T-cell (primary cell): ENCODE data around the gene ARHGEF28. TPM values are rescaled to one million over a fixed set of nuclear protein-coding genes. Genes with fewer than 3 reads are reported as not detected.

Experiments used
- ATAC-seq, 4 experiments: fragments of 200-7000 bp in 3 of 4; fragments of 150-1000 bp in 1 of 4; cut with Tn5 transposase; replicated peaks in 1 of 4; 1 replicate in 3 of 4; 2 replicates in 1 of 4; pipeline ENCODE4 v1.10.0; 2021; ENCODE audit warnings: moderate library complexity in 3 of 4, mild to moderate bottlenecking in 2 of 4, moderate number of reproducible peaks in 1 of 4
- CTCF ChIA-PET, 2 donors: fragments of 300-600 bp; sonication (Branson Sonifier 250); formaldehyde crosslinking; loops; one replicate each; lab custom pipeline; 2022; ENCODE audit warnings: antibody characterized with exemption in 2 of 2; lab: Charles Lee
- POLR2A ChIA-PET, 2 donors: fragments of 300-600 bp; sonication (Branson Sonifier 250); formaldehyde crosslinking; loops; one replicate each; lab custom pipeline; 2022; ENCODE audit warnings: antibody characterized with exemption in 2 of 2; lab: Charles Lee
- DNase-seq, 35 experiments: peaks; one replicate each; pipeline versions ENCODE4 v3.0.0 to v3.0.0-alpha.2; 2013 to 2023
- H3K27ac ChIP-seq: one replicate; pipeline ENCODE4 v1.5.1; 2013; ENCODE audit warnings: low read length
- H3K27me3 ChIP-seq, 2 experiments: replicated peaks in 1 of 2; 1 replicate in 1 of 2; 2 replicates in 1 of 2; pipeline versions ENCODE4 v1.6.1 to v1.7.0; 2013; ENCODE audit warnings: low read length in 1 of 2, mixed read lengths in 1 of 2; ENCODE audit not compliant: control insufficient read depth in 2 of 2, insufficient read depth in 2 of 2; ENCODE audit errors: extremely low read depth in 1 of 2
- H3K36me3 ChIP-seq, 2 donors: 1 replicate in 1 of 2; 2 replicates in 1 of 2; pipeline versions ENCODE4 v1.6.1 to v1.7.0; 2013; ENCODE audit warnings: low read length in 1 of 2; ENCODE audit not compliant: control insufficient read depth in 2 of 2, insufficient read depth in 1 of 2; ENCODE audit errors: extremely low read depth in 1 of 2
- H3K4me1 ChIP-seq, 2 experiments: 1 replicate in 1 of 2; 2 replicates in 1 of 2; pipeline versions ENCODE4 v1.6.1 to v1.7.0; 2013; ENCODE audit warnings: low read length in 2 of 2, mixed read lengths in 1 of 2; ENCODE audit not compliant: insufficient read depth in 2 of 2, control insufficient read depth in 1 of 2; ENCODE audit errors: extremely low read depth in 1 of 2
- H3K4me3 ChIP-seq, 2 donors: 1 replicate in 1 of 2; 2 replicates in 1 of 2; pipeline versions ENCODE4 v1.5.1 to v1.7.0; 2013; ENCODE audit warnings: mild to moderate bottlenecking in 2 of 2, low read length in 1 of 2, moderate library complexity in 1 of 2; ENCODE audit not compliant: control insufficient read depth in 1 of 2; ENCODE audit errors: extremely low read depth in 1 of 2
- H3K9me3 ChIP-seq: 2 replicates; pipeline ENCODE4 v1.7.0; 2013
- H3K27ac Mint-ChIP-seq, 2 donors: one replicate each; pipeline ENCODE4 v1.8.0; 2020 to 2021; ENCODE audit warnings: mild to moderate bottlenecking in 2 of 2, mixed read lengths in 2 of 2
- H3K27me3 Mint-ChIP-seq, 2 donors: one replicate each; pipeline ENCODE4 v1.8.0; 2021 to 2022; ENCODE audit warnings: mixed read lengths in 2 of 2
- H3K36me3 Mint-ChIP-seq: one replicate; pipeline ENCODE4 v1.8.0; 2021; ENCODE audit warnings: mixed read lengths
- H3K4me1 Mint-ChIP-seq, 3 donors: one replicate each; pipeline ENCODE4 v1.8.0; 2020 to 2022; ENCODE audit warnings: mixed read lengths in 3 of 3, mild to moderate bottlenecking in 1 of 3
- H3K4me3 Mint-ChIP-seq, 3 donors: one replicate each; pipeline ENCODE4 v1.8.0; 2020 to 2022; ENCODE audit warnings: mild to moderate bottlenecking in 3 of 3, mixed read lengths in 3 of 3, moderate library complexity in 3 of 3
- H3K9me3 Mint-ChIP-seq, 3 donors: one replicate each; pipeline ENCODE4 v1.8.0; 2020 to 2022; ENCODE audit warnings: mixed read lengths in 3 of 3
- WGBS: methylation state at CpG from one replicate; pipeline ENCODE4 v1.1.5; 2013; ENCODE audit warnings: missing lambda C conversion rate; ENCODE audit not compliant: insufficient coverage; 5-methylcytosine and 5-hydroxymethylcytosine counted together
- total RNA-seq, 35 experiments: library from RNA in 6 of 35; stranded (reverse) in 6 of 35; fragments of 120-200 nt in 1 of 35; gene quantifications; one replicate each; pipeline versions ENCODE4 v1.2.1 to v1.2.4 and lab custom pipeline; 2013 to 2026

ARHGEF28 gene
- total RNA-seq, 5 donors from 2014 or later (not counting 1 experiment from before 2014, with no cell fraction given): 0.05 to 0.73 (median 0.36) TPM

GRCh38 chr5:73962801-73963425 is 336.9 kb downstream of the ARHGEF28 start:
- no peak overlapping the region for H3K27ac Mint-ChIP-seq
- CTCF ChIA-PET: no interaction called here
- Histone ChIP-seq H3K9me3 (no peaks in the 10 kb centered on the region), H3K27ac (no peak overlapping the region), H3K4me3 (no peak overlapping the region), H3K4me1 (no peaks in the 10 kb centered on the region), H3K27me3 (peaks cover 0 to 3% of the 10 kb centered on the region in 2 experiments), H3K36me3 (no peaks in the 10 kb centered on the region)
- no peak overlapping the region for H3K4me3 Mint-ChIP-seq
- POLR2A ChIA-PET: interaction anchor here in 1 of 2 donors (0.7 kb wide), 1 partner anchor 10 kb away, joined by 4 read pairs; no protein-coding TSS in a partner anchor
- no peak for ATAC-seq
- WGBS: 50% methylated on average over 3 of the region's 8 CpGs
- H3K9me3 Mint-ChIP-seq: no peaks in the 10 kb centered on the region
- H3K27me3 Mint-ChIP-seq: peaks cover 10 to 18% of the 10 kb centered on the region in 2 donors
- DNase-seq: no peak
- H3K4me1 Mint-ChIP-seq: no peaks in the 10 kb centered on the region
- H3K36me3 Mint-ChIP-seq: no peaks in the 10 kb centered on the region

GRCh38 chr5:73964352-73964865 is 338.4 kb downstream of the ARHGEF28 start:
- H3K9me3 Mint-ChIP-seq: no peaks in the 10 kb centered on the region
- CTCF ChIA-PET: no interaction called here
- no CpG with 5 or more reads among the region's 3 CpGs for WGBS

GRCh38 chr5:73966451-73966850 is 340.5 kb downstream of the ARHGEF28 start:
- ChIA-PET CTCF (no interaction called here), POLR2A (no interaction called here)
- WGBS: no CpG with 5 or more reads among the region's 3 CpGs
- Mint-ChIP-seq H3K27me3 (peaks cover 9 to 11% of the 10 kb centered on the region in 2 donors), H3K4me3 (no peak overlapping the region), H3K9me3 (no peaks in the 10 kb centered on the region), H3K4me1 (no peaks in the 10 kb centered on the region), H3K36me3 (no peaks in the 10 kb centered on the region), H3K27ac (no peak overlapping the region)
- ATAC-seq: no peak
- Histone ChIP-seq H3K36me3 (no peaks in the 10 kb centered on the region), H3K9me3 (no peaks in the 10 kb centered on the region), H3K27me3 (peaks cover 0 to 9% of the 10 kb centered on the region in 2 experiments), H3K27ac (no peak overlapping the region), H3K4me1 (no peaks in the 10 kb centered on the region), H3K4me3 (no peak overlapping the region)
- DNase-seq: no peak

More at GRCh38 chr5:73964352-73964865, 338.4 kb downstream of the ARHGEF28 start:
- Histone ChIP-seq H3K36me3 (no peaks in the 10 kb centered on the region), H3K27me3 (peaks cover 0 to 5% of the 10 kb centered on the region in 2 experiments), H3K27ac (no peak overlapping the region), H3K4me3 (no peak overlapping the region), H3K9me3 (no peaks in the 10 kb centered on the region), H3K4me1 (no peaks in the 10 kb centered on the region)
- H3K27ac Mint-ChIP-seq: no peak overlapping the region
- no peaks in the 10 kb centered on the region for H3K36me3 Mint-ChIP-seq
- POLR2A ChIA-PET: no interaction called here
- H3K4me1 Mint-ChIP-seq: no peaks in the 10 kb centered on the region
- H3K27me3 Mint-ChIP-seq: peaks cover 9 to 11% of the 10 kb centered on the region in 2 donors
- DNase-seq (no peak), ATAC-seq (no peak)
- no peak overlapping the region for H3K4me3 Mint-ChIP-seq

GRCh38 chr5:73967347-73967746 is 341.4 kb downstream of the ARHGEF28 start:
- H3K27ac ChIP-seq: no peak overlapping the region
- no peaks in the 10 kb centered on the region for H3K9me3 Mint-ChIP-seq
- ATAC-seq (no peak), DNase-seq (no peak)
- H3K9me3 ChIP-seq: no peaks in the 10 kb centered on the region
- POLR2A ChIA-PET: no interaction called here
- CTCF ChIA-PET: no interaction called here
- H3K27me3 Mint-ChIP-seq: peaks cover 8% of the 10 kb centered on the region in 2 donors
- WGBS: no CpG with 5 or more reads among the region's 3 CpGs
- no peaks in the 10 kb centered on the region for H3K36me3 ChIP-seq
- peaks cover 0 to 9% of the 10 kb centered on the region in 2 experiments for H3K27me3 ChIP-seq
- no peak overlapping the region for H3K4me3 ChIP-seq
- no peak overlapping the region for H3K4me3 Mint-ChIP-seq
- H3K36me3 Mint-ChIP-seq: no peaks in the 10 kb centered on the region
- no peaks in the 10 kb centered on the region for H3K4me1 ChIP-seq
- no peak overlapping the region for H3K27ac Mint-ChIP-seq
- H3K4me1 Mint-ChIP-seq: no peaks in the 10 kb centered on the region

GRCh38 chr5:73968246-73968645 is 342.2 kb downstream of the ARHGEF28 start:
- H3K4me1 Mint-ChIP-seq: no peaks in the 10 kb centered on the region
- H3K27ac Mint-ChIP-seq: no peak overlapping the region
- DNase-seq (no peak), ATAC-seq (no peak)
- H3K4me3 Mint-ChIP-seq: no peak overlapping the region
- no peaks in the 10 kb centered on the region for H3K36me3 Mint-ChIP-seq
- Histone ChIP-seq H3K36me3 (no peaks in the 10 kb centered on the region), H3K27me3 (peaks cover 0 to 9% of the 10 kb centered on the region in 2 experiments), H3K4me1 (no peaks in the 10 kb centered on the region), H3K27ac (no peak overlapping the region), H3K4me3 (no peak overlapping the region), H3K9me3 (no peaks in the 10 kb centered on the region)
- CTCF ChIA-PET: no interaction called here
- POLR2A ChIA-PET: no interaction called here
- H3K27me3 Mint-ChIP-seq: peaks cover 6% of the 10 kb centered on the region in 2 donors
- WGBS: no CpG with 5 or more reads among the region's 2 CpGs
- H3K9me3 Mint-ChIP-seq: no peaks in the 10 kb centered on the region

- Histone ChIP-seq H3K4me1 (no peaks in the 10 kb centered on the region), H3K27ac (no peak overlapping the region), H3K4me3 (no peak overlapping the region), H3K27me3 (peaks cover 0 to 9% of the 10 kb centered on the region in 2 experiments), H3K36me3 (no peaks in the 10 kb centered on the region), H3K9me3 (no peaks in the 10 kb centered on the region)
- DNase-seq (no peak), ATAC-seq (no peak)
- Mint-ChIP-seq H3K9me3 (no peaks in the 10 kb centered on the region), H3K4me1 (no peaks in the 10 kb centered on the region), H3K36me3 (no peaks in the 10 kb centered on the region), H3K27ac (no peak overlapping the region), H3K4me3 (no peak overlapping the region), H3K27me3 (peaks cover 6% of the 10 kb centered on the region in 2 donors)
- 100% methylated on average over 1 of the region's 8 CpGs for WGBS
- ChIA-PET CTCF (no interaction called here), POLR2A (no interaction called here)
Measured at GRCh38 chr5:73968729-73969128, 342.7 kb downstream of the ARHGEF28 start.
